Astrocyte of the spinal cord (primary cell): Measurements from ENCODE around the gene TRIM66.

Experiments used
- DNase-seq: peaks from one replicate; pipeline ENCODE4 v3.0.0; 2011; ENCODE audit warnings: low read depth, low spot score
- H3K4me3 ChIP-seq: 2 replicates; pipeline ENCODE4 v1.5.1; 2011; ENCODE audit warnings: low read depth, mild to moderate bottlenecking, low read length, moderate library complexity
- in situ Hi-C: cut with HindIII; loops from 2 replicates; pipeline ENCODE4 v1.10.0; 2017; ENCODE audit warnings: low sequenced_read_pairs
- TF ChIP-seq, protein P1 (sequence below): IDR thresholded peaks from 2 replicates; pipeline ENCODE4 v1.5.1; 2012; ENCODE audit warnings: low read depth, mild to moderate bottlenecking, low read length, inconsistent platforms

Gene TRIM66

DNA sequence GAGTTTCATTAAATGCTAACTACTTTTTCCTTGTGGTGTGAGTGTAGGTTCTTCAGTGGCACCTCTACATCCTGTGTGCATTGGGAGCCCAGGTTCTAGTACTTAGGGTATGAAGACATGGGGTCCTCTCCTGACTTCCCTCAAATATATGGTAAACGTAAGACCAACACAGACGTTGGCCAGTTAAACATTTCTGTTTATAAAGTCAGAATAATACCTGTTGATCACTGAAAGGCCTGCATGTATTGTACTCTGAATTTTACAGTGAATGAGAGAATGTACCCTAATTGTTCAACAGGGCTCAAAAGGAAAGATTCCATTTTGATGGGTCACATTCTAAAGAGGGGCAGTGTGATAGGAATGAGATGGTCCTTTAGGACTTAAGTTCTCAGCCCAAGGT, 3.4 kb upstream of the TRIM66 start:
- in situ Hi-C loops = no loop called here
- DNase-seq = no peak
- H3K4me3 ChIP-seq = no peak overlapping the region
- TF ChIP-seq, protein P1, sequence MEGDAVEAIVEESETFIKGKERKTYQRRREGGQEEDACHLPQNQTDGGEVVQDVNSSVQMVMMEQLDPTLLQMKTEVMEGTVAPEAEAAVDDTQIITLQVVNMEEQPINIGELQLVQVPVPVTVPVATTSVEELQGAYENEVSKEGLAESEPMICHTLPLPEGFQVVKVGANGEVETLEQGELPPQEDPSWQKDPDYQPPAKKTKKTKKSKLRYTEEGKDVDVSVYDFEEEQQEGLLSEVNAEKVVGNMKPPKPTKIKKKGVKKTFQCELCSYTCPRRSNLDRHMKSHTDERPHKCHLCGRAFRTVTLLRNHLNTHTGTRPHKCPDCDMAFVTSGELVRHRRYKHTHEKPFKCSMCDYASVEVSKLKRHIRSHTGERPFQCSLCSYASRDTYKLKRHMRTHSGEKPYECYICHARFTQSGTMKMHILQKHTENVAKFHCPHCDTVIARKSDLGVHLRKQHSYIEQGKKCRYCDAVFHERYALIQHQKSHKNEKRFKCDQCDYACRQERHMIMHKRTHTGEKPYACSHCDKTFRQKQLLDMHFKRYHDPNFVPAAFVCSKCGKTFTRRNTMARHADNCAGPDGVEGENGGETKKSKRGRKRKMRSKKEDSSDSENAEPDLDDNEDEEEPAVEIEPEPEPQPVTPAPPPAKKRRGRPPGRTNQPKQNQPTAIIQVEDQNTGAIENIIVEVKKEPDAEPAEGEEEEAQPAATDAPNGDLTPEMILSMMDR = no peak

DNA sequence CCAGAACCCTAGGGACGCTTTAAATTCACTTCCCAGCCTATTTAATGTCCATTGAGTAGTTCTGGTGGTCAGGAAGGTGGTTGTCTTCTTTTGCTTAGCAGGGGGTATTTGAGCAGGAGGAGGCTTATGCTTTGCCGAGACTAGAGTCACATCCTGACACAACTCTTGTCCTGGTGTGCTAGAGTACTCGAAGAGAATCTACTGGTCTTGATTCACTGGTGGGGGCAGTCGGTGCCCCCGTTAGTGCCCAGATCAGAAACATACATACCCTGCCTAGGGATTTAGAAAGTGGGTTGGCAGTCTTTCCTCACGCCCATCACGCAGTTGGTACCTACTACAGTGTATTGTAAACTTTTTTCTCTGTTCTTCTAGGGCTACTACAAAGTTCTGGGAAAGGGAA, 2.8 kb upstream of the TRIM66 start:
- no peak for DNase-seq
- in situ Hi-C loops = no loop called here
- no peak overlapping the region for H3K4me3 ChIP-seq
- TF ChIP-seq, protein P1 = no peak

DNA sequence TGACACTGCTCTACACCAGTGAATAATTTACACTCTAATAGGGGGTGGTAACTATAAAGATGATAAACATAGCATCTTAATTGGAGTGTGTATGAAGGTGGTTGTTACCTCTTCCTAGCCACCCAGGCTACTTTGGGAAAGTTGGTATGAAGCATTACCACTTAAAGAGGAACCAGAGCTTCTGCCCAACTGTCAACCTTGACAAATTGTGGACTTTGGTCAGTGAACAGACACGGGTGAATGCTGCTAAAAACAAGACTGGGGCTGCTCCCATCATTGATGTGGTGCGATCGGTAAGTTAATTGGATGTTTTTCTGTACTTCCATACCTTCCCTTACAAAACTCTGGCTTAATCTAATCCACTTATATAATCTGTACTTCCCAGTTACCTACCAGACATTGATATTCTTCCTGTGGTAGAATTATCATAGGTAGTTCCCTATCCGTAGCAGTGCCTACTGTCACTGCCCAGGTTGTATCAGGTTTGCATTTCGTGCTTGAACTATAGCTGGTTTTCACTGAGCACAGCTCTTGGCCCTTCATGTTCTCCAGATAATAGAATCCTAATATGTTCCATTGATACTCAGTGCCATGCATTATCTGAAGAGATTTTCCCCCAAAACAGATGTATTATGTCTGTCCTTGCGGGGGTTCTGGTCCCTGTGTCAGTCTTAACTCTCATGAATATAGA, 2.3 kb upstream of the TRIM66 start:
- H3K4me3 ChIP-seq = peak overlapping the region; percentile 98
- DNase-seq = no peak
- TF ChIP-seq, protein P1 = no peak
- in situ Hi-C loops = no loop called here

DNA sequence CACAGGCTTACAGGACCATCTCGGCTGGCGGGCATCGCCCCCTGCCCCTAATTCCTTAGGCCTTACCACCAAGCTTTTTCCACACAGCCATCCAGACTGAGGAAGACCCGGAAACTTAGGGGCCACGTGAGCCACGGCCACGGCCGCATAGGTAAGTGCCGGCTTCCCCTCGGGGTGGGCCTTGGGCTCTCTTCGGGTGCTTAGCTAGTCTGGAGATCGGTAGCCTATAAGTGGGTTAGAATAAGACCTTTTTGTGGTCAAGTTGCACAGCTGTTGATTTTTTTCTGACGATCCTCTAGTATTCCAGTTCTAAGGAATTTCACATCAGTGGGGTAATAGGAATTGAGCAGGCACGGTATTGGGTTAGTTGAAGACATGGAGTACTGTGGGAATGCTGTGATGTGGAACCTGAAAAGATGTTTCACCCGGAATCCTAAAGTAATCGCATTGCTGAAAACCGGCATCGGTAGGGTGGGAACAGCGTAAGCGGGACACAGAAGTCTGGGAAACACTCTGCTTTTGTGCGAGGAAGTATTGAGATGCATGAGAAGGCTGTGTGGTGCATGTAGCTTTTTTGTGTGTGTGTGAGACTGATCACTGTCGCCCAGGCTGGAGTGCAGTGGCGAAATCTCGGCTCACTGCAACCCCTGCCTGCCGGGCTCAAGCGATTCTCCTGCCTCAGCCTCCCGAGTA, 796 bp upstream of the TRIM66 start:
- in situ Hi-C loops = no loop called here
- DNase-seq = no peak
- TF ChIP-seq, protein P1 = no peak
- peak overlapping the region; percentile 98 for H3K4me3 ChIP-seq

DNA sequence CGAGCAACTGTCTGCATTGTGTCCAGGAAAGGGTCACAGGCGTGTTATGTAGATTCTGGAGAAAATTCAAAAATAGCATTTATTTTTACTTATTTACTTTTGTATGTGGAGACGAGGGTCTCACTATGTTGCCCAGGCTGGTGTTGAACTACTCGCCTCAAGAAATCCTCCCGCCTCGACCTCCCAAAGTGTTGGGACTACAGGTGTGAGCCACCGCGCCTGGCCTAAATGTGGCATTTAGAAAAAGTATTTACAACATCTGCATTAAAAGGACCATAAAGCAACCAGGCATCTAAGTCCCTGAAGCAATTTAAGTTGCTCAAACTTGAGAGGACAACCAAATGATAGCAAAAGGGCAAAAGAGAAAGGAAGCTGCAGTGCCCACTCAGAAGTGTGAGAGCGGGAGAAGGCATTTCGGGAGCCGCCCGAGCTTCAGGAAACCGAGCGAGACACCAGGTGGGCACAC, 595 bp downstream of the TRIM66 start:
- in situ Hi-C loops = no loop called here
- peak overlapping the region; percentile 98 for H3K4me3 ChIP-seq
- DNase-seq = no peak
- TF ChIP-seq, protein P1 = no peak

DNA sequence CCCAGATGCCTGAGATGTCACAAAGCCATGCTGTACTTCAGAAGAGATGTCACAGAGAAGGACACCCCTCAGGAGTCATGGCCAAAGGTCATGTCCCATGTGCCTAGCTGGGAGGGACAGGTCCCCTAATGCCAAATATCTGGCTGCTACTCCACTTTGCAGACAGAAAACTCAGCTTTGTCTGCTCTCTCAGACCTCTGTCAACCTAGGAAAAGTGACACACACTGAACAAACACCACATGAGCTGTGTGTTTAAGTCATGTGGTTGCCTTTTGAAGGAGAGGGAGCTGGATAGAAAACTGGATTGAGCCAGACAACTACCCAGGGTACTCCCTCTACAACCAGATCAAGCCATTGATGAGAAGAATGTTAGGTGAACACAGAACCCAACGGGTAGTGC, 3.5 kb downstream of the TRIM66 start:
- no peak for DNase-seq
- H3K4me3 ChIP-seq = no peak overlapping the region
- TF ChIP-seq, protein P1 = no peak
- in situ Hi-C loops = no loop called here
